Bronchial epithelial cell (primary cell): Measurements from ENCODE around the gene MGST1. TPM values are rescaled to one million over a fixed set of nuclear protein-coding genes. Genes with fewer than 3 reads are reported as not detected.

Experiments used
- DNase-seq: peaks from one replicate; pipeline ENCODE4 v3.0.0-alpha.2; 2010; ENCODE audit warnings: low read depth
- FAIRE-seq: peaks from 2 replicates; lab custom pipeline; 2011; peaks lifted over from hg19 to GRCh38; lab: Jason Lieb, UNC
- H3K27me3 ChIP-seq: 2 replicates; pipeline ENCODE4 v1.5.1; 2011; ENCODE audit warnings: low read length; ENCODE audit not compliant: control insufficient read depth, insufficient read depth
- H3K36me3 ChIP-seq: 2 replicates; pipeline ENCODE4 v1.5.1; 2011; ENCODE audit warnings: low read length; ENCODE audit not compliant: control insufficient read depth, insufficient read depth
- H3K4me3 ChIP-seq: 2 replicates; pipeline ENCODE4 v1.5.1; 2011; ENCODE audit warnings: mild to moderate bottlenecking, low read depth, low read length, control low read depth
- total RNA-seq: library from RNA; depleted of rRNA; stranded (reverse); fragments of >200 nt; gene quantifications from 2 replicates; pipeline ENCODE4 v1.2.1, GENCODE V29; 2014
- TF ChIP-seq, protein P1 (sequence below): IDR thresholded peaks from 2 replicates; pipeline ENCODE4 v1.5.1; 2011; ENCODE audit warnings: mild to moderate bottlenecking, moderate library complexity, low read length, control low read depth, inconsistent platforms; ENCODE audit not compliant: insufficient read depth, severe bottlenecking

MGST1 gene
- total RNA-seq, 1 donor from 2014 or later, result 66.1 TPM

- H3K27me3 ChIP-seq, result no peaks in the 10 kb centered on the region
- TF ChIP-seq, protein P1, sequence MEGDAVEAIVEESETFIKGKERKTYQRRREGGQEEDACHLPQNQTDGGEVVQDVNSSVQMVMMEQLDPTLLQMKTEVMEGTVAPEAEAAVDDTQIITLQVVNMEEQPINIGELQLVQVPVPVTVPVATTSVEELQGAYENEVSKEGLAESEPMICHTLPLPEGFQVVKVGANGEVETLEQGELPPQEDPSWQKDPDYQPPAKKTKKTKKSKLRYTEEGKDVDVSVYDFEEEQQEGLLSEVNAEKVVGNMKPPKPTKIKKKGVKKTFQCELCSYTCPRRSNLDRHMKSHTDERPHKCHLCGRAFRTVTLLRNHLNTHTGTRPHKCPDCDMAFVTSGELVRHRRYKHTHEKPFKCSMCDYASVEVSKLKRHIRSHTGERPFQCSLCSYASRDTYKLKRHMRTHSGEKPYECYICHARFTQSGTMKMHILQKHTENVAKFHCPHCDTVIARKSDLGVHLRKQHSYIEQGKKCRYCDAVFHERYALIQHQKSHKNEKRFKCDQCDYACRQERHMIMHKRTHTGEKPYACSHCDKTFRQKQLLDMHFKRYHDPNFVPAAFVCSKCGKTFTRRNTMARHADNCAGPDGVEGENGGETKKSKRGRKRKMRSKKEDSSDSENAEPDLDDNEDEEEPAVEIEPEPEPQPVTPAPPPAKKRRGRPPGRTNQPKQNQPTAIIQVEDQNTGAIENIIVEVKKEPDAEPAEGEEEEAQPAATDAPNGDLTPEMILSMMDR, result no peak
- no peak for FAIRE-seq
- H3K4me3 ChIP-seq, result no peak overlapping the region
- H3K36me3 ChIP-seq, result peaks cover 20% of the 10 kb centered on the region
- peak; percentile 57 for DNase-seq
These were observed 5.0 kb downstream of the MGST1 start for GRCh38 chr12:16352481-16352880.

DNA sequence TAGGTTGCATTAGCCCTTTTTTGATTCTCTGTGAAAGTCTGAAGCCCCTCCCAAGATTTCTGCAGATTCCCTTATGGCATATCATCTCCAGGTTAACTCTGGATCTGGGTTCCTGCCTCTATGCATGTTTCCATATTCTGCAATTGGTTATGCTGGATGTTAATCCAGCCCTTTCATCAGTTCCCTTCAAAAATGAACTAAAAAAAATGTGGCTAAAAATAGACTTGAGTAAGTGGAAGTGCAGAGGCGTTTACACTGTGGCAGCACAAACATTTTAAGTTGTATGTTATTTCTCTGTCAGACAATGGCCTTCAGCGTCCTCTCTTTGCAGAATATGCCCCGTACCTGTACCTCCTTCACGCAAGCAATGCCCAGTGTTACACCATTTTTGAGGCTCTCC, 11.4 kb downstream of the MGST1 start:
- Histone ChIP-seq H3K4me3 (no peak overlapping the region), H3K36me3 (peaks cover 49% of the 10 kb centered on the region), H3K27me3 (no peaks in the 10 kb centered on the region)
- TF ChIP-seq, protein P1, result no peak
- no peak for DNase-seq
- FAIRE-seq, result no peak

DNA sequence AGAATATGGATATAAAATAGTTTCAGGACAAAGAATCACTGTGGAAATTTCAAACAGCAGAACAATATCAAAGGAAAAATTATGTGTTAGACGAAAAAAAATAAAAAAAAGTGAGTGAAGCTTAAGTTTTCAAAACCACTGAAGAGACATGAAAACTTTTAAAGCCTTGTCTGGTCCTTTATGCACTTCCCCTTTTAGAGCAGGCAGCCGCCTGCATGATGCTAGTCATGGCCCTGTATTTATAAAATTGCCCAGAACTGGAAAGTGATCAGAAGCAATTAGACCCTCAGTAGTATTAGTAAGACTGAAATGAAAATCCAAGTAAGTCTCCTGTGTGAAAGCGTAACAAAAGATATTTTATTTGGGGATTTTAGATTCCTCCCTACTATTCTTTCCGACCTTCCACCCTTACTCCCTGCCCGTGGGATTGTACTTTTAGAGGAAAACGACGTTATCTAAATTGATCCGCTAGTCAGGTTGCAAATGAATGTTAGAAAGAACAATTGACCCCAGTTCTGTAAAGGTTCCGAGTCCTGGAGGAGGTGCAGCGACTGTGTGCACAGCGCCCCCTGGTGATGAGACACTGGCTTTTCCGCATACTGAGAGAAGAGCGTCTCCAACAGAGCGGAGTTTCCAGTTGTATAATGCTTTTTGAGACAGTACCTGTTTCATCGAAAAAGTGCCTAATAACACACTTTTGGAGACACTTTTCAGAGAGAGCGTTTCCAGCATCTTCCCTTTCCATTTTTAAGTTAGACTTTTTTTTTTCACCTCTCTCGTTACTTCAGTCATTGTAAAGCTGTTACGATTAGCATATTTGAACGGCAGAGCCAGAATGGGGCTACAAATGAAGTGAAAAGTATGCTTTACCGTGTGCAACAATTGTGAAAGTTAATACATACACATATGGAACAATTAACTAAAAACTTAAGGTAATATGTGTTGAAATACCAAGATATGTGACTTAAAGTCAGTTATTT, 12.4 kb downstream of the MGST1 start:
- H3K4me3 ChIP-seq, result no peak overlapping the region
- no peaks in the 10 kb centered on the region for H3K27me3 ChIP-seq
- TF ChIP-seq, protein P1, result peak; percentile 71
- DNase-seq (peak; percentile 24), FAIRE-seq (no peak)
- H3K36me3 ChIP-seq, result peaks cover 45% of the 10 kb centered on the region

GRCh38 chr12:16361142-16361783, 13.8 kb downstream of the MGST1 start:
- TF ChIP-seq, protein P1, result no peak
- DNase-seq, result no peak
- FAIRE-seq, result no peak

GRCh38 chr12:16362550-16362949, 15.1 kb downstream of the MGST1 start:
- DNase-seq, result no peak
- Histone ChIP-seq H3K4me3 (no peak overlapping the region), H3K27me3 (no peaks in the 10 kb centered on the region), H3K36me3 (peaks cover 36% of the 10 kb centered on the region)
- no peak for FAIRE-seq
- TF ChIP-seq, protein P1, result no peak

More at GRCh38 chr12:16361142-16361783, 13.8 kb downstream of the MGST1 start:
- Histone ChIP-seq H3K27me3 (no peaks in the 10 kb centered on the region), H3K4me3 (no peak overlapping the region), H3K36me3 (peaks cover 39% of the 10 kb centered on the region)
